ENCODE data around the gene IRF5. TPM values are rescaled to one million over a fixed set of nuclear protein-coding genes. Genes with fewer than 3 reads are reported as not detected.

IRF5 gene
- total RNA-seq, 1 donor from 2014 or later: not detected

DNA sequence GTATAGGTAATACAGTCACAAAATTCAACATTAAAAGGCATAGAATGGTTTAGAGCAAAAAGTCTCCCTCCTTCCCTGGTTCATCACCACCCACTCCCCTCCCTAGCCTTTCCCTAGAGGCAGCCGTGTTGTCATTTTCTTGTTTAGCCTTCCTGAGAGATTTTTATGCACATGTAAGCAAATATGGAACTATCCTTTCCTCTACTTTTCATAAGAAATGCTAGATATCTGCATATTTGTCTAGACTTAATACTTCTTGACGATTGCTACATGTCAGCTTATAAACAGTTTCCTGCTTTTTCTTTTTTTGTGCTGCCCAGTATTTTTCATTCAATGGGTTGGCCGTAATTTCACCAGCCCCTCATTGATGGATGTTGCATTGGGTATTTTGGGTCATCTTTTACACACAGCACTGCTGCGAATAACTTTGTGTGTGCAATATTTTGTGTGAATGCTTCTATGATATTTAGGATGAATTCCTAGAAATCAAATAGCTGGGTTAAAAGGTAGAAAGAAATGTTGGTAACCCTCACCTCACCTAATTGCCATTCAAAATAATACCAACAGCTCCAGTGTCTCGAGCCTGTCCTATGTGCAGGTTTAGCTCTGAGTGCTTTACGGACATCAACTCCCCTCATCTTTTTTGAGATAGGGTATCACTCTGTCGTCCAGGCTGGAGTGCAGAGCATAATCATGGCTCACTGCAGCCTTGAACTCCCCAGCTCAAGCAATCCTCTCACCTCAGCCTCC lies 6.9 kb downstream of the IRF5 start:
- H3K9me3 Mint-ChIP-seq: no peaks in the 10 kb centered on the region
- H3K27me3 Mint-ChIP-seq (ENCODE audit: low read depth): peaks cover 27% of the 10 kb centered on the region
- TF ChIP-seq, protein P1, sequence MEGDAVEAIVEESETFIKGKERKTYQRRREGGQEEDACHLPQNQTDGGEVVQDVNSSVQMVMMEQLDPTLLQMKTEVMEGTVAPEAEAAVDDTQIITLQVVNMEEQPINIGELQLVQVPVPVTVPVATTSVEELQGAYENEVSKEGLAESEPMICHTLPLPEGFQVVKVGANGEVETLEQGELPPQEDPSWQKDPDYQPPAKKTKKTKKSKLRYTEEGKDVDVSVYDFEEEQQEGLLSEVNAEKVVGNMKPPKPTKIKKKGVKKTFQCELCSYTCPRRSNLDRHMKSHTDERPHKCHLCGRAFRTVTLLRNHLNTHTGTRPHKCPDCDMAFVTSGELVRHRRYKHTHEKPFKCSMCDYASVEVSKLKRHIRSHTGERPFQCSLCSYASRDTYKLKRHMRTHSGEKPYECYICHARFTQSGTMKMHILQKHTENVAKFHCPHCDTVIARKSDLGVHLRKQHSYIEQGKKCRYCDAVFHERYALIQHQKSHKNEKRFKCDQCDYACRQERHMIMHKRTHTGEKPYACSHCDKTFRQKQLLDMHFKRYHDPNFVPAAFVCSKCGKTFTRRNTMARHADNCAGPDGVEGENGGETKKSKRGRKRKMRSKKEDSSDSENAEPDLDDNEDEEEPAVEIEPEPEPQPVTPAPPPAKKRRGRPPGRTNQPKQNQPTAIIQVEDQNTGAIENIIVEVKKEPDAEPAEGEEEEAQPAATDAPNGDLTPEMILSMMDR (conservative IDR thresholded peaks at IDR 0.05): no peak
- H3K4me3 Mint-ChIP-seq: no peak overlapping the region
- H3K36me3 Mint-ChIP-seq (ENCODE audit: low read depth): no peaks in the 10 kb centered on the region
- no peak overlapping the region for H3K27ac Mint-ChIP-seq (ENCODE audit: unreplicated experiment)
- H3K4me1 Mint-ChIP-seq: no peaks in the 10 kb centered on the region
- no peak for DNase-seq (ENCODE audit: low read depth, low spot score)

DNA sequence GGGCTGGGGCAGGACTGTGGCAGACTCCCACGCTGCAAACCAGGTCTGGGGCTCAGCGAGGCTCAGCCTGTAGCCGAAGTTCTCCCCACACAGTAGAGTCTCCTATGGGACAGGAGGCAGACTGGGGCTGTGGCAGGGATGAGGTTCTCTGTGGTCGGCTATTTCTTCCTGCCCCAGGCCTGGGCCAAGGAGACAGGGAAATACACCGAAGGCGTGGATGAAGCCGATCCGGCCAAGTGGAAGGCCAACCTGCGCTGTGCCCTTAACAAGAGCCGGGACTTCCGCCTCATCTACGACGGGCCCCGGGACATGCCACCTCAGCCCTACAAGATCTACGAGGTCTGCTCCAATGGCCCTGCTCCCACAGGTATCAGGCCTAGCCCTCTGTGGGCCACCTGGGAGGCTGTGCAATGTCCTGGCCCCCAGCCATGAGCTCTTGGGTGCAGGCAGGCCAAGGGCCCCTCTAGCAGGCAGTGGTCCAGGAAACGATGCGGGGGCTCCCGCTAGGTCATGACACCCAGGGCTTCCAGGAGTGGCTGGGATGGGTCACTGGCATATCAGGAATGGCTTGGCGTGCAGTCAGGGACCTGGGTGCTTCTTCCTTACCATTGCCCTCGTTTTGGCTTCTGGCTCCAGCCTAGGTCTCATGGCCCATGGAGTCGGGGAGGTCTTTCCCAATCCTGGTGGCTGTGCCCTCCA lies 8.1 kb downstream of the IRF5 start:
- no peaks in the 10 kb centered on the region for H3K9me3 Mint-ChIP-seq
- peaks cover 16% of the 10 kb centered on the region for H3K27me3 Mint-ChIP-seq (ENCODE audit: low read depth)
- no peak overlapping the region for H3K27ac Mint-ChIP-seq (ENCODE audit: unreplicated experiment)
- H3K4me3 Mint-ChIP-seq: no peak overlapping the region
- no peaks in the 10 kb centered on the region for H3K36me3 Mint-ChIP-seq (ENCODE audit: low read depth)
- H3K4me1 Mint-ChIP-seq: no peaks in the 10 kb centered on the region
- TF ChIP-seq, protein P1 (conservative IDR thresholded peaks at IDR 0.05): no peak
- DNase-seq (ENCODE audit: low read depth, low spot score): no peak

- TF ChIP-seq, protein P1 (conservative IDR thresholded peaks at IDR 0.05): peak; percentile 27
- Mint-ChIP-seq H3K27me3 (ENCODE audit: low read depth) (peaks cover 7% of the 10 kb centered on the region), H3K36me3 (ENCODE audit: low read depth) (no peaks in the 10 kb centered on the region), H3K4me3 (no peak overlapping the region), H3K27ac (ENCODE audit: unreplicated experiment) (no peak overlapping the region), H3K4me1 (no peaks in the 10 kb centered on the region), H3K9me3 (no peaks in the 10 kb centered on the region)
- DNase-seq (ENCODE audit: low read depth, low spot score): no peak
These were observed 9.5 kb downstream of the IRF5 start for GRCh38 chr7:128946936-128947830.

DNA sequence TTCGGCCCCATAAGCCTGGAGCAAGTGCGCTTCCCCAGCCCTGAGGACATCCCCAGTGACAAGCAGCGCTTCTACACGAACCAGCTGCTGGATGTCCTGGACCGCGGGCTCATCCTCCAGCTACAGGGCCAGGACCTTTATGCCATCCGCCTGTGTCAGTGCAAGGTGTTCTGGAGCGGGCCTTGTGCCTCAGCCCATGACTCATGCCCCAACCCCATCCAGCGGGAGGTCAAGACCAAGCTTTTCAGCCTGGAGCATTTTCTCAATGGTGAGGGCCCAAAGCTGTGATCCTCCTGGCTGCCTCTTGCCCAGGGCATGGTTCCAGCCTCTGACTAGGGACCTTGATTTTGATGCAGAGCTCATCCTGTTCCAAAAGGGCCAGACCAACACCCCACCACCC lies 10.1 kb downstream of the IRF5 start:
- Mint-ChIP-seq H3K4me3 (no peak overlapping the region), H3K36me3 (ENCODE audit: low read depth) (peaks cover 4% of the 10 kb centered on the region), H3K27me3 (ENCODE audit: low read depth) (peaks cover 7% of the 10 kb centered on the region), H3K27ac (ENCODE audit: unreplicated experiment) (no peak overlapping the region), H3K4me1 (no peaks in the 10 kb centered on the region), H3K9me3 (no peaks in the 10 kb centered on the region)
- DNase-seq (ENCODE audit: low read depth, low spot score): no peak
- TF ChIP-seq, protein P1 (conservative IDR thresholded peaks at IDR 0.05): no peak

- Mint-ChIP-seq H3K27me3 (ENCODE audit: low read depth) (peaks cover 7% of the 10 kb centered on the region), H3K4me1 (no peaks in the 10 kb centered on the region), H3K27ac (ENCODE audit: unreplicated experiment) (no peak overlapping the region), H3K36me3 (ENCODE audit: low read depth) (peaks cover 4% of the 10 kb centered on the region), H3K4me3 (no peak overlapping the region), H3K9me3 (no peaks in the 10 kb centered on the region)
- TF ChIP-seq, protein P1 (conservative IDR thresholded peaks at IDR 0.05): no peak
- DNase-seq (ENCODE audit: low read depth, low spot score): no peak
These were observed 10.7 kb downstream of the IRF5 start for GRCh38 chr7:128948312-128948973.
